Measurements from ENCODE around the gene AKAP14. TPM values are rescaled to one million over a fixed set of nuclear protein-coding genes. Genes with fewer than 3 reads are reported as not detected.
"Not testable (repeated sequence)": the region's sequence is repeated elsewhere in the genome, so short reads cannot be mapped to it uniquely, and the experiment has no call there.

Gene AKAP14
- total RNA-seq, 1 donor from 2014 or later, result not detected

GRCh38 chrX:119900976-119901375, 5.3 kb downstream of the AKAP14 start:
- Mint-ChIP-seq H3K9me3 (ENCODE audit: unreplicated experiment) (no peaks in the 10 kb centered on the region), H3K36me3 (ENCODE audit: unreplicated experiment) (no peaks in the 10 kb centered on the region), H3K27me3 (ENCODE audit: unreplicated experiment) (no peaks in the 10 kb centered on the region)

GRCh38 chrX:119916310-119916709, 20.6 kb downstream of the AKAP14 start:
- Mint-ChIP-seq H3K4me3 (ENCODE audit: unreplicated experiment) (no peak overlapping the region), H3K9me3 (ENCODE audit: unreplicated experiment) (peaks cover 6% of the 10 kb centered on the region), H3K36me3 (ENCODE audit: unreplicated experiment) (no peaks in the 10 kb centered on the region), H3K27me3 (ENCODE audit: unreplicated experiment) (no peaks in the 10 kb centered on the region), H3K4me1 (ENCODE audit: unreplicated experiment) (no peaks in the 10 kb centered on the region), H3K27ac (ENCODE audit: unreplicated experiment) (no peak overlapping the region)
- DNase-seq (ENCODE audit: extremely low spot score, unreplicated experiment), result peak; percentile 23
- TF ChIP-seq CTCF (IDR thresholded peaks at IDR 0.05), result no peak

More at GRCh38 chrX:119900976-119901375, 5.3 kb downstream of the AKAP14 start:
- no peak overlapping the region for H3K4me3 Mint-ChIP-seq (ENCODE audit: unreplicated experiment)
- H3K4me1 Mint-ChIP-seq (ENCODE audit: unreplicated experiment), result no peaks in the 10 kb centered on the region
- DNase-seq (ENCODE audit: extremely low spot score, unreplicated experiment), result no peak
- no peak overlapping the region for H3K27ac Mint-ChIP-seq (ENCODE audit: unreplicated experiment)
- no peak for TF ChIP-seq CTCF (IDR thresholded peaks at IDR 0.05)

- Mint-ChIP-seq H3K27me3 (ENCODE audit: unreplicated experiment) (no peaks in the 10 kb centered on the region), H3K27ac (ENCODE audit: unreplicated experiment) (no peak overlapping the region), H3K36me3 (ENCODE audit: unreplicated experiment) (no peaks in the 10 kb centered on the region), H3K4me1 (ENCODE audit: unreplicated experiment) (no peaks in the 10 kb centered on the region), H3K4me3 (ENCODE audit: unreplicated experiment) (no peak overlapping the region), H3K9me3 (ENCODE audit: unreplicated experiment) (peaks cover 6% of the 10 kb centered on the region)
- no peak for TF ChIP-seq CTCF (IDR thresholded peaks at IDR 0.05)
- peak; percentile 32 for DNase-seq (ENCODE audit: extremely low spot score, unreplicated experiment)
Measured at GRCh38 chrX:119917877-119918276, 22.2 kb downstream of the AKAP14 start.

- no peak overlapping the region for H3K27ac Mint-ChIP-seq (ENCODE audit: unreplicated experiment)
- TF ChIP-seq CTCF (IDR thresholded peaks at IDR 0.05), result no peak
Measured at GRCh38 chrX:119919835-119920585, 24.3 kb downstream of the AKAP14 start.

GRCh38 chrX:119922391-119922790, 26.7 kb downstream of the AKAP14 start:
- not testable (repeated sequence) for H3K9me3 Mint-ChIP-seq (ENCODE audit: unreplicated experiment); H3K27me3 Mint-ChIP-seq (ENCODE audit: unreplicated experiment); H3K4me3 Mint-ChIP-seq (ENCODE audit: unreplicated experiment); H3K27ac Mint-ChIP-seq (ENCODE audit: unreplicated experiment); H3K36me3 Mint-ChIP-seq (ENCODE audit: unreplicated experiment); H3K4me1 Mint-ChIP-seq (ENCODE audit: unreplicated experiment)
- peak; percentile 66 for DNase-seq (ENCODE audit: extremely low spot score, unreplicated experiment)

More at GRCh38 chrX:119919835-119920585, 24.3 kb downstream of the AKAP14 start:
- H3K4me1 Mint-ChIP-seq (ENCODE audit: unreplicated experiment), result no peaks in the 10 kb centered on the region
- peaks cover 3% of the 10 kb centered on the region for H3K9me3 Mint-ChIP-seq (ENCODE audit: unreplicated experiment)
- H3K27me3 Mint-ChIP-seq (ENCODE audit: unreplicated experiment), result no peaks in the 10 kb centered on the region
- peak; percentile 8 for DNase-seq (ENCODE audit: extremely low spot score, unreplicated experiment)
- peaks cover under 1% of the 10 kb centered on the region for H3K36me3 Mint-ChIP-seq (ENCODE audit: unreplicated experiment)
- no peak overlapping the region for H3K4me3 Mint-ChIP-seq (ENCODE audit: unreplicated experiment)

Data from osteocyte (in vitro differentiated cells).